NCI-H345 (cell line): Measurements from ENCODE around the gene RABL6.
A peak's percentile ranks its signal among the peaks of the same experiment; 100 is the strongest.

Experiments
- DNase-seq: peaks from one replicate; lab custom pipeline; 2025; lab: John Stamatoyannopoulos, UW

Gene RABL6

GRCh38 chr9:136847088-136847825 lies 39.5 kb downstream of the RABL6 start:
- peak; percentile 50 for DNase-seq

GRCh38 chr9:136847826-136848392 lies 40.2 kb downstream of the RABL6 start:
- DNase-seq: peak; percentile 80

DNA sequence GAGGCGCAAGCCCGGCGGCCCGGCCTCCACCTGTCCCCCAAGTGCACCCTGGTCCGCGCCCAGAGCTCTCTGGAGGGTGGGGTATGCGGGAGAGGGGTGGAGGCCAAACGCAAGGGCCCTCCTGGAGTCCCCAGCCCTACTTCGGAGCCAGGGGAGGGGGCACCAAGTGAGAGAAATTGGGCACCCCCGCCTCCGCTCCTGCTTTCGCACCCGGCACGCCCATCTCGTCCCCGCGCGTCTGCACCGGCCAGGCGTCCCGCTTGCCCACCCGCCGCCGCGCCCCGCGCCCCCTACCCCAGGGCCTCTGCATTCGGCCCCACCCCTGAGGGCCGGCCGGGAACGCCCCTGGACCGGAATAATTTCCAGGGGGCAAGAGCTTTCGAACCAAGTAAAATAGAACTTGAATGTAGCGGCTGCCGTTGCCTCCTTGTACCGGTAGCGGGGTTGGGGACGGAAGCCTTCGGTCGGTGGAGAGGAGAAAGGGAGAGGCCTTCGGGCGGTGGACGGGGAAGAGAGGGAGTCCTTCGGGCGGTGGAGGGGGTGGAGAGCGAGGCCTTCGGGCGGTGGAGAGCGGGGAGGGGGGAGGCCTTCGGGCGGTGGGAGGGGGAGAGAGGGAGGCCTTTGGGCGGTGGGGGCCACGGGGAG lies 40.8 kb downstream of the RABL6 start:
- peak; percentile 72 for DNase-seq

DNA sequence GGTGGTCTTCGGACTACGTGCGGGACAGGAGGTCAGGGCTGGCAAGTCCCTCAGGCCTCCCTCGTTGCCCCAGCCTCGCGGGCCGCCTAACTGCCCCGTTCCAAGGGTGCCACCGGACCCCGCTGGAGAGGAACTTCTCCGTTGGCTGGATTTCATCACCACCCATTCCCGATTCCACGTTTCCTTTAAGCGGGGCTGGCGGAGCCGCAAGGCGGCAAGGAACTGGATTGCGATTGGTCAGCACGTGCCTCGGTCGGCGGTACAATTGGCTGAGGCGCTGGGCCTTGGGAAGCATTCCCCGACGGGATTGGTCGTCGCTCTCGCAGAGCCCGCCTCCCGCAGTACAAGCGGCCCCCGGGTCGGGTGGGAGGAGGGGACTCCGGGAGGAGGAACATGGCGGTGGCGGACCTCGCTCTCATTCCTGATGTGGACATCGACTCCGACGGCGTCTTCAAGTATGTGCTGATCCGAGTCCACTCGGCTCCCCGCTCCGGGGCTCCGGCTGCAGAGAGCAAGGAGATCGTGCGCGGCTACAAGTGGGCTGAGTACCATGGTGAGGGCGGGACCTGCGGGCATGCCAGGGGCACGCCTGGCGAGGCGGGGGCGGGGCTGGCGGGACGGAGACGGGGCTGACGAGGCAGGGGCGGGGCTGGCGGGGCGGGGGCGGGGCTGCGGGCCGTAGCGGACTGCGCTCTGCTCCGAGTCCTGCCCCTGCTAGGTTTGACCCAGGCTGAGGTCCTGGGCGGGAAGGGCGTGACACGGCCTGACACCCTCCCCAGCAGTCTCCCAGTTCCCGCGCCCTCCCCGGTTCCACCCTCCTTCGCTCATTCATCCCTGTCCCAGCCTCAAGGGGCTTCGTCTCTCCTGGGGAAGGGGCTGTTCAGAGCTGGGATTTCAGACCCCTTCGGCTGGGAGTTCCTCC lies 41.6 kb downstream of the RABL6 start, which contains the start of gene PHPT1:
PHPT1 (plus strand) TSS at position 372 of the 922 bp plus-strand sequence; CDS start at position 394, 22 bp downstream.
- DNase-seq: peak; percentile 99

DNA sequence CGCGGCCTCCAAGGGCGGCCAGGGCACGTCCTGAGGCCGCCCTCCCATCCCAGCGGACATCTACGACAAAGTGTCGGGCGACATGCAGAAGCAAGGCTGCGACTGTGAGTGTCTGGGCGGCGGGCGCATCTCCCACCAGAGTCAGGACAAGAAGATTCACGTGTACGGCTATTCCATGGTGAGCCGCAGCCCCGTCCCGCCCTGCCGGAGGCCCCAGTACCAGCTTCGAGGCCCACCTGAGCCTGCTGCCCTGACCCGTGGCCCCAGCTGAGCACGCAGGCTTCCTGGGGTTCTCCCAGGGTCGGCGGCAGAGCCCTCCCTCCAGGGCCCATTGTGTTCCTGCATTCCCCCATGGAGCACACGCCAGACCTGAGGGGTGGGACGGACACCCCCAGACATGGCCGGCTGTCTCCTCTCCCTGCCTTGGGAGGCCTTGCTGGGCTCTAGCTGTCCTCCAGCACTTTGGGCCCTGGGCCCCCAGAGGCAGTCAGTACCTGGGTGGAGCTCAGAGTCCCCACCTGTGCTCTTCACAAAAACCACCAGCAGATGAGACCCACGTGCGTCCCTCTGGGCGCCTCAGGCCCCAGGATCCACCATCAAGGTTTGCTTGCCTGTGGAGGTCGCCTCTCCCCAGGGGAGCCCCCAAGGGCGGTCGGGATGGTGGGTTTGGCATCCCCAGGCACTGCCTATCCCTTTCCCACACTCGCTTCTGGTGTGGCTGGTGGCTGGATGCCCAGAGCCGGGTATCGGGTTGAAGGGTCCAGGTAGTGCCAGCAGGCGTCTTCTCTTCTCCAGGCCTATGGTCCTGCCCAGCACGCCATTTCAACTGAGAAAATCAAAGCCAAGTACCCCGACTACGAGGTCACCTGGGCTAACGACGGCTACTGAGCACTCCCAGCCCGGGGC lies 42.5 kb downstream of the RABL6 start:
- no peak for DNase-seq

DNA sequence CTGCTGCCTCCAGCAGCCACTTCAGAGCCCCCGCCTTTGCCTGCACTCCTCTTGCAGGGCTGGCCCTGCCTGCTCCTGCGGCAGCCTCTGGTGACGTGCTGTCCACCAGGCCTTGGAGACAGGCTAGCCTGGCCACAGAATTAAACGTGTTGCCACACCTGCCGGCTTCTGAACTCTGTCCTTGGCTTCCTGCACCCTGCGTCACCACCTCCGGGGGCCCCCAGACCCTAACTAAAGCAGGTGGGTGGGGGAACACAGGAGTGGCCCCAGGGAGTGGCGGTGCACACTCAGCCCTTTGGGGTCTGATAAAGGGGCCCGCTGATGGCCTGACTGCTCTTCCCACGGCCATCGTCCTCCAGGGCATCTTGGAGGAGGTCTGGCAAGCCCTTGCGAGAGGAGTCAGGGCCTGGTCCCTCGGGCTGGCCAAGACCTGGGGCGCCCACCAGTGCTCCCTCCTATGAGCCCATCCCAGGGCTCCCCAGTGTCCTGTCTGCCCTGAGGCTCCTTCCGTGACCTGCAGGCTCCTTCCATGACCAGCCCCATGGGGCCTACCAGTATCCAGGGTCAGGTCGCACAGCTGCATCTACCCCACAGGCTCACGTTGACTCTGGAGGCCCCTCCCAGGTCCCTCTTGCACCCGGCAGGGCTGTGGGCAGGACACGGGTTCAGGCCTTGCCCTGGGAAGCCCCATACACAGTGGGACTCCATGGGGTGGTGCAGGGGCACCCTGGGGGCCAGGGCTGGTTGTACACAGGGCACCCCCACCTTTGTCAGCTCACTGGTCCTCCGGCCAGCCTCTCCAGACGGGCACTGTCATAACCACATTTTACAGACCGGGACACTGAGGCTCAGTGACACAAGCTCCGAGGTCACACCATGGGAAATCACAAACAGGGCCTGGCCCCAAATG lies 43.4 kb downstream of the RABL6 start:
- no peak for DNase-seq

DNA sequence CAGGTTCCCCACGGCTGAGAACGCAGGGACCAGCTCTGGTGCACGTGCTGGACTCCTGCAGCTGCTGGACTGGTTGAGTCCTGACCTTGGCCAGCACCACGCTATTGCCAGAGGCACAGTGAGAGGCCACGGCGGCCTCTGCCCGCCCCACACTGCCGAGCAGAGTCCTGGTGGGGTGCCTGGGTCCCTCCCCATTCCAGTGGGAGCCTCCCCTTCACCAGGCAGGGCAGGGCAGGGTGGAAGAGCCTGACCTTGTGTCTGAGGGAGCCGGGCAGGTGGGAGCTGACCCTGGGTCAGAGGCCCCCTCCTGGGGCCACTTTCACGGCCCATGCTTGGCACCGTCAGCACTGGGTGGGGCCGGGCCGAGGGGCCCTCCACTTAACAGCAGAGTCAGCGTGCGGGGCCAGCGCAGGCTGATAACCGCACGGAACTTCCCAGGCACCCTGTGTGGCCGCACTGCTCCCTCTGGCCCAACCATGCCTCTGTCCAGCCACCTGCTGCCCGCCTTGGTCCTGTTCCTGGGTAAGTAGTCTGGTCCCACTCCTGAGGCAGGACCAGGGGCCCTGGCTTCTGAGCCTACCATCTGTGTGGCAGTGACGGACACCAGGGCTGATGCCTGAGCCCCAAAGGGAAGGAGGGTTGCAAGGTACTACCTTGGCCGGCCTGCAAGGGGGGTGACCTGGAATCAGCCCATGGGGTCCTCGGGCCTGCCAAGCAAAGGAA lies 44.4 kb downstream of the RABL6 start, which contains the start of gene MAMDC4:
MAMDC4 (plus strand) TSS at position 406 of the 723 bp plus-strand sequence; CDS start at position 477, 71 bp downstream.
- no peak for DNase-seq

DNA sequence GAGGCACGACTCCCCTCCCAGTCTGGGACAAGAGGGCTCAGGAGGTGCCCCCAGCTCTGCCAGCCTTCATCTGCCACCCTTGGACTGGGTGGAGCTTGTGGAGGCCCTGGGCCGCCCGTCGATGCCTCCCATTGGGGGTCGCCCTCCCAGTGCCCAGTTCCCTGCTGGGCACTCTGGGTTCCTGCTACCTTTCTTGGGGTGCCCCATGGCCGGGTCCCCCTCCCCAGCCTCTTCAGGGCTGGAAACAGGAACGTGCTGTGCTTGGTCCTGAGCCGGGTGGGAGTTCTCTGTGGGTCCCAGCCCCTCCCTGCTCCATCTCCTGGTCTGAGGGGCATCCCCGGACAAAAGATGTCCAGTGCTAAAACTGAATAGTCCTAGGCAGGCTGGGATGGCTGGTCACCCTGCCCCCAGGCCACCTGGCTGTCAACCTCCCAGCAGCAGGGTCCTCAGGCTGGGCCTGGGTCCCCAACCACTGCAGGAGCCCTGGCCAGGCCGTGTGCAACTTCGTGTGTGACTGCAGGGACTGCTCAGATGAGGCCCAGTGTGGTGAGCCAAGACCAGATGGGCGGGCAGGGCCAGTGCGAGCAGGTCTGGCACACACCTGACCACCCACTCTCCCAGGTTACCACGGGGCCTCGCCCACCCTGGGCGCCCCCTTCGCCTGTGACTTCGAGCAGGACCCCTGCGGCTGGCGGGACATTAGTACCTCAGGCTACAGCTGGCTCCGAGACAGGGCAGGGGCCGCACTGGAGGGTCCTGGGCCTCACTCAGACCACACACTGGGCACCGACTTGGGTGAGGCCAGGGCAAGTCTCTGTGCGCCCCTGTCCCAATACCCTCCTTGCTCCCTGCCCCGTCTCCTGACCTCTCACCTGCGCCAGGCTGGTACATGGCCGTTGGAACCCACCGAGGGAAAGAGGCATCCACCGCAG lies 45.2 kb downstream of the RABL6 start:
- no peak for DNase-seq

- DNase-seq: no peak
Measured at GRCh38 chr9:136853596-136854112, 45.9 kb downstream of the RABL6 start.

- no peak for DNase-seq
Measured at GRCh38 chr9:136854113-136854841, 46.5 kb downstream of the RABL6 start.

- no peak for DNase-seq
Measured at GRCh38 chr9:136854842-136855460, 47.2 kb downstream of the RABL6 start.

- DNase-seq: no peak
Measured at GRCh38 chr9:136855461-136856078, 47.8 kb downstream of the RABL6 start.

GRCh38 chr9:136856079-136856476 lies 48.3 kb downstream of the RABL6 start:
- DNase-seq: no peak

DNA sequence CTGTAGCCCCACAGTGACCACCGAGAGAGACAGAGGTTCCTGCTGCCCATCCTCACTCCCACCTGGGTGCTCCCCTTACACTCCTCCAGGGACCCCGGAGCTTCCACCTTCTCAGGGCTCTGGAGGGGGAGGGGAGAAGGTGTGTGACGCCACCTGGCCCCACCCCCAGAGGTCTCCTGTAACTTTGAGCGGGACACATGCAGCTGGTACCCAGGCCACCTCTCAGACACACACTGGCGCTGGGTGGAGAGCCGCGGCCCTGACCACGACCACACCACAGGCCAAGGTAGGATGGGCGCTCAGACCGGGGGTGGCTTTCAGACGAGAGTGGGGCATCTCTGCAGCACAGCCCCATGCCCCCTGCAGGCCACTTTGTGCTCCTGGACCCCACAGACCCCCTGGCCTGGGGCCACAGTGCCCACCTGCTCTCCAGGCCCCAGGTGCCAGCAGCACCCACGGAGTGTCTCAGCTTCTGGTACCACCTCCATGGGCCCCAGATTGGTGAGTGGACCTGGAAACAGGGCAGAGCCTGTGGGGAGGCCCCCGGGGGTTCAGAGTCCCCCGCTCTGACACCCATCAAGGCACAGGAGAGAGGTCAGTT lies 48.9 kb downstream of the RABL6 start:
- DNase-seq: no peak

DNA sequence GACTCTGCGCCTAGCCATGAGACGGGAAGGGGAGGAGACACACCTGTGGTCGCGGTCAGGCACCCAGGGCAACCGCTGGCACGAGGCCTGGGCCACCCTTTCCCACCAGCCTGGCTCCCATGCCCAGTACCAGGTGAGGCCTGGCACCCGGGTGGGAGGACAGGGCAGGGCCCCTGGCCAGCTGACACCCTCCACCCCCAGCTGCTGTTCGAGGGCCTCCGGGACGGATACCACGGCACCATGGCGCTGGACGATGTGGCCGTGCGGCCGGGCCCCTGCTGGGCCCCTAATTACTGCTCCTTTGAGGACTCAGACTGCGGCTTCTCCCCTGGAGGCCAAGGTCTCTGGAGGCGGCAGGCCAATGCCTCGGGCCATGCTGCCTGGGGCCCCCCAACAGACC lies 49.4 kb downstream of the RABL6 start:
- DNase-seq: no peak
